ENCODE measurements around the gene INSR. TPM values are rescaled to one million over a fixed set of nuclear protein-coding genes. Genes with fewer than 3 reads are reported as not detected.

INSR gene
- total and polyA plus RNA-seq, 2 of the 8 experiments (the other 6 are each of a cell fraction or from before 2014, with no cell fraction given), result 13.1 to 48.7 TPM

DNA sequence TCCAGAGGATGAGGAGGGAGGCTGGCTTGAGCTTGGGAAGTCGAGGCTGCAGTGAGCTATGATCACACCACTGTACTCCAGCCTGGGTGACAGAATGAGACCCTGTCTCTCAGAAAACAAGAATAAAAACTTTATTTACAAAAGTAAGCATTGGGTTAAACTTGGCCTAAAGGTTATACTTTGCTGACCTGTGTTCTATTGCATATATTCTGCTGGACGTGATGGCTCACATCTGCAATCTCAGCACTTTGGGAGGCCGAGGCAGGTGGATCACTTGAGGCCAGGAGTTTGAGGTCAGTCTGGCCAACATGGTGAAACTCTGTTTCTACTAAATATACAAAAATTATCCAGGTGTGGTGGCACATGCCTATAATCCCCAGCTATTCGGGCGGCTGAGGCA is 47.9 kb upstream of the INSR start:
- Histone ChIP-seq H2BK20ac (ENCODE audit: low read length) (no peak overlapping the region), H3K4me2 (ENCODE audit: insufficient read depth in 1 of 2, low read depth in 2 of 2, low read length in 2 of 2) (no peak overlapping the region), H3K4ac (replicated peaks; ENCODE audit: insufficient read length, low read depth, low read length) (no peak overlapping the region), H2BK15ac (ENCODE audit: low read length) (0 out of 2 replicates have a peak overlapping the region, but pooled peaks have one; percentile 16), H3K23ac (ENCODE audit: insufficient read length) (no peak overlapping the region), H3K27me3 (replicated peaks in 1 of 4; ENCODE audit: control insufficient read depth in 3 of 4, extremely low read depth in 1 of 4, insufficient read depth in 3 of 4, low read length in 3 of 4) (no peaks in the 10 kb centered on the region), H4K91ac (replicated peaks; ENCODE audit: insufficient read length, low read length) (no peak overlapping the region), H2AFZ (ENCODE audit: low read length) (no peak overlapping the region), H3K27ac (ENCODE audit: low read depth, low read length) (no peak overlapping the region), H3K18ac (ENCODE audit: extremely low read depth, low read length) (no peak overlapping the region), H3K56ac (replicated peaks; ENCODE audit: insufficient read length, low read depth, low read length) (no peak overlapping the region), H2BK12ac (ENCODE audit: low read depth, low read length) (no peak overlapping the region), H3K79me2 (ENCODE audit: control insufficient read depth in 1 of 2, insufficient read depth in 2 of 2, low read length in 2 of 2) (no peaks in the 10 kb centered on the region), H3K23me2 (ENCODE audit: low read depth, low read length) (no peaks in the 10 kb centered on the region), H2AK5ac (ENCODE audit: low read depth, low read length) (no peak overlapping the region), H2BK120ac (replicated peaks; ENCODE audit: low read depth, low read length) (no peak overlapping the region), H3K36me3 (ENCODE audit: control insufficient read depth in 2 of 4, insufficient read depth in 4 of 4, low read length in 3 of 4) (no peaks in the 10 kb centered on the region), H3K9ac (replicated peaks in 1 of 4; ENCODE audit: extremely low read depth in 1 of 4, low read depth in 3 of 4, low read length in 3 of 4) (no peak overlapping the region), H4K8ac (ENCODE audit: extremely low read depth, insufficient read depth, low read length) (no peak overlapping the region; the same call in 1 of the 2 replicates), H3K9me3 (ENCODE audit: insufficient read depth in 2 of 2, low read depth in 1 of 2, low read length in 1 of 2) (no peaks in the 10 kb centered on the region), H2BK5ac (ENCODE audit: low read depth, low read length) (no peak overlapping the region), H3K4me3 (ENCODE audit: extremely low read depth in 1 of 4, insufficient read depth in 2 of 4, low read depth in 3 of 4, low read length in 4 of 4) (no peak overlapping the region), H3K79me1 (ENCODE audit: low read depth, low read length) (no peaks in the 10 kb centered on the region), H3K4me1 (replicated peaks in 1 of 4; ENCODE audit: control insufficient read depth in 3 of 4, insufficient read depth in 4 of 4, low read length in 3 of 4) (no peaks in the 10 kb centered on the region), H3K14ac (ENCODE audit: insufficient read length) (no peak overlapping the region), H4K20me1 (replicated peaks in 1 of 2; ENCODE audit: control insufficient read depth in 1 of 2, insufficient read depth in 2 of 2, low read length in 2 of 2) (no peaks in the 10 kb centered on the region), H4K5ac (ENCODE audit: insufficient read length, low read depth, low read length) (no peak overlapping the region)
- FAIRE-seq (no peak), DNase-seq (ENCODE audit: low read depth in 1 of 2, low spot score in 2 of 2) (no peak)
- no peak for TF ChIP-seq CBX5 (IDR thresholded peaks at IDR 0.05; ENCODE audit: low read depth, low read length)
- WGBS, 2 experiments (ENCODE audit: extremely low coverage in 1 of 2, insufficient coverage in 1 of 2, insufficient read length in 1 of 2, insufficient replicate concordance in 2 of 2, low coverage in 1 of 2, low lambda C conversion rate in 2 of 2, missing lambda C conversion rate in 1 of 2), result 91% methylated on average over 5 of the region's 5 CpGs; no CpG with 5 or more reads in 1 of the 2 experiments
- ChIA-PET POLR2A (ENCODE audit: partially characterized antibody) (interaction anchor here (0.6 kb wide), 1 partner anchor 1731 kb away, joined by 3 read pairs; no protein-coding TSS in a partner anchor), CTCF (ENCODE audit: partially characterized antibody) (interaction anchor here (0.6 to 3.3 kb wide), 13 partner anchors 12 to 560 kb away, joined by 3 to 35 read pairs (median 4); no protein-coding TSS in a partner anchor)

Data from H1 (cell line).